ENCODE data around the gene FBP1.

GRCh38 chr9:94685359-94685758 is 46.0 kb upstream of the FBP1 start:
- TF ChIP-seq POLR2A (IDR thresholded peaks at IDR 0.05; ENCODE audit: low read length) (no peak), GATA1 (IDR thresholded peaks at IDR 0.05; ENCODE audit: low read depth, low read length) (no peak)
